Measurements from ENCODE around the gene MSANTD2. TPM values are rescaled to one million over a fixed set of nuclear protein-coding genes. Genes with fewer than 3 reads are reported as not detected.

MSANTD2 gene
- total RNA-seq, 6 experiments from 2014 or later = 2.6 to 4.7 (median 3.6) TPM

DNA sequence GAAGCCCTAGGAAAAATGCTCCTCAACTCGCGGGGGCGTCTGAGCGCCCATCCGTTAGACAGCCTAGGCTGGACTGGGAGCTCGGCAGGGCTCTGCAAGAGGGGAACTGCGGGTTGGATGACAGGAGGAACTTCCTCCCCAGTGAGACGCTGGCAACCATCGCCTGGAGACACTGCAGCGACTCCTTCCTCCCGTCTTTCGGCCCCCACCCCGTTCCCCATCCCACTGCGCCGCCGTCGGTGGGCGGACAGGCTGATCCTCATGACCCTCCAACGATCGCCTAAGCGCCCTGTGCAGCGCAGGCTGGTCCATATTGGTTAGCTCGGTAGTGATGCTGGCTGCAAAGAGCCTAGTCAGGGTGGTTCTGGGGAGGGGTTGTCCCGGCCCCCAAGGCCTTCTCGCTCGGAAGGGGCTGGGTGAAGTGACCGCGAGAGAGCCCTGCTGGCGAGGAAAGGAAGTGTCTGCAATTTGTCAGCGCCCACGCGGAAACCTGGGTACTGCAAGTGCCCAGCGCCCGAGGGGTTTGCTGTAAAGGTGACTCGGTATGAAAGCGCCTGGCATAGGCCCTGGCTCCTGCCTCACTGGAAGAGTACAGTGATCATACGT lies 59.8 kb downstream of the MSANTD2 start:
- 5% methylated on average over 12 of the region's 37 CpGs for WGBS (ENCODE audit: insufficient coverage, low coverage, low lambda C conversion rate, missing lambda C conversion rate)
- DNase-seq (peak in 2 of 3 donors; percentile 52 to 70), ATAC-seq (peak; percentile 24 to 41 (median 31))
- Histone ChIP-seq H3K27me3 (peaks cover 0 to 6% of the 10 kb centered on the region in 2 donors), H3K9me3 (no peaks in the 10 kb centered on the region), H3K27ac (no peak overlapping the region), H3K4me1 (peaks cover 0 to 11% (median 0%) of the 10 kb centered on the region in 4 donors), H3K36me3 (no peaks in the 10 kb centered on the region), H3K4me3 (peak overlapping the region; percentile 18 to 46 (median 33))
- TF ChIP-seq POLR2A (IDR thresholded peaks at IDR 0.05) = no peak
- peak; percentile 17 to 28 (median 24) for TF ChIP-seq CTCF (IDR thresholded peaks at IDR 0.05)
- intact Hi-C loops (cut with DNase I) = no loop called here

GRCh38 chr11:124739479-124740276 lies 60.5 kb downstream of the MSANTD2 start, which contains the start of gene NRGN:
Gene NRGN (plus strand): TSS chr11:124739942. CDS start chr11:124740085, 143 bp downstream.
- no peaks in the 10 kb centered on the region for H3K36me3 ChIP-seq
- intact Hi-C loops (cut with DNase I) = no loop called here
- no peaks in the 10 kb centered on the region for H3K9me3 ChIP-seq
- DNase-seq (peak; percentile 89 to 93 (median 92)), ATAC-seq (peak; percentile 99)
- H3K27ac ChIP-seq = no peak within 1 kb of the TSS
- H3K4me1 ChIP-seq = peaks cover 0 to 11% (median 0%) of the 10 kb centered on the region in 4 donors
- 3% methylated on average over 27 of the region's 59 CpGs for WGBS (ENCODE audit: insufficient coverage, low coverage, low lambda C conversion rate, missing lambda C conversion rate)
- TF ChIP-seq POLR2A (IDR thresholded peaks at IDR 0.05) (no peak), CTCF (IDR thresholded peaks at IDR 0.05) (no peak)
- H3K4me3 ChIP-seq = peak within 1 kb of the TSS; percentile 18 to 46 (median 33)
- H3K27me3 ChIP-seq = no peaks in the 10 kb centered on the region

- H3K36me3 ChIP-seq = no peaks in the 10 kb centered on the region
- H3K9me3 ChIP-seq = no peaks in the 10 kb centered on the region
- peaks cover 0 to 11% (median 0%) of the 10 kb centered on the region in 4 donors for H3K4me1 ChIP-seq
- DNase-seq (no peak), ATAC-seq (no peak)
- 44% methylated on average over 21 of the region's 21 CpGs for WGBS (ENCODE audit: insufficient coverage, low coverage, low lambda C conversion rate, missing lambda C conversion rate)
- H3K4me3 ChIP-seq = no peak overlapping the region
- H3K27me3 ChIP-seq = no peaks in the 10 kb centered on the region
- intact Hi-C loops (cut with DNase I) = no loop called here
- no peak overlapping the region for H3K27ac ChIP-seq
- TF ChIP-seq POLR2A (IDR thresholded peaks at IDR 0.05) (no peak), CTCF (IDR thresholded peaks at IDR 0.05) (no peak)
Observed at GRCh38 chr11:124738713-124739478, 61.3 kb downstream of the MSANTD2 start.

DNA sequence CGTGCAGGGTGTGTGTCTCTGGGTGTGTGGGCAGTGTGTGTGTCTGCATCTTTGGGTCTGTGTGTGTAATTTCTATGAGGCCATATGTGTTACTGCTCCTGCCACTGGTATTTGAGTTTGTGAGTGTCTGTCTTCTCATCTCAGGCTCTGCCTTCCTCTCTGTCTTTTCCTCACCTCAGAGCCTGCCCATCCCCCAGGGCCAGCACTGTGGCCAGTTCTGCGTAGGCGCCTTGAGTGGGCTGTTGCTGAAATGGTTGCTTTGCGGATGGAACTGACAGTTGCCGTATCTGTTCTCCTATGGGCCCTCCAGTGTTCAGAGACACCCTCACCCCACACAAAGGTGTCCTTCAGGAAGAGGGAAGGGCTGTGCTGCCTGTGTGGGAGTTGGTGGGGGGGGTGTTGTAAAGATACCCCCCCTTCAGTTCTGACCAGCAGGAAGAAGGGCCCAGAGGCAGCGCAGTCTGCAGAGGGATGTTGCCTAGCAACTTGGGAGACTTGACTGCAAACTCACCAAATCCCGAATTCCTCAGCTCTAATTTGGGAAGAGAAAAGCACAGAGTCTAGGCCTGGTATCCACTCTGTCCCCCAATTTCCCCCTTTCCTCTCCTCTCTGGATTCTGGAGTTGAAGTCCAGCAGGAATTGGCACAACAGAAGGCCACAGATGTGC lies 62.4 kb downstream of the MSANTD2 start:
- Histone ChIP-seq H3K27me3 (no peaks in the 10 kb centered on the region), H3K9me3 (no peaks in the 10 kb centered on the region), H3K36me3 (no peaks in the 10 kb centered on the region), H3K4me1 (peaks cover 0 to 11% (median 0%) of the 10 kb centered on the region in 4 donors), H3K4me3 (no peak overlapping the region), H3K27ac (no peak overlapping the region)
- intact Hi-C loops (cut with DNase I) = no loop called here
- DNase-seq (no peak), ATAC-seq (no peak)
- WGBS (ENCODE audit: insufficient coverage, low coverage, low lambda C conversion rate, missing lambda C conversion rate) = 31% methylated on average over 5 of the region's 7 CpGs
- no peak for TF ChIP-seq POLR2A (IDR thresholded peaks at IDR 0.05)
- TF ChIP-seq CTCF (IDR thresholded peaks at IDR 0.05) = no peak

All from right lobe of liver (tissue), 6 donors.